Lung (tissue), 12 donors: ENCODE measurements around the gene OR52B4. TPM values are rescaled to one million over a fixed set of nuclear protein-coding genes. Genes with fewer than 3 reads are reported as not detected.
"Not testable (repeated sequence)": the region's sequence is repeated elsewhere in the genome, so short reads cannot be mapped to it uniquely, and the experiment has no call there.

Source experiments
- ATAC-seq: fragments of 200-7000 bp; cut with Tn5 transposase; one replicate; pipeline ENCODE4 v1.9.1; 2020; ENCODE audit warnings: moderate number of reproducible peaks; ENCODE audit not compliant: insufficient read depth, low FRiP score
- DNase-seq, 3 donors: peaks; one replicate each; pipeline ENCODE4 v3.0.0-alpha.2; 2013 to 2017
- H3K27ac ChIP-seq, 2 donors: one replicate each; pipeline ENCODE4 v1.5.1; 2013; ENCODE audit warnings: mild to moderate bottlenecking in 2 of 2, moderate library complexity in 2 of 2, control low read depth in 1 of 2, inconsistent platforms in 1 of 2, low read depth in 1 of 2, low read length in 1 of 2
- H3K27me3 ChIP-seq, 3 donors: one replicate each; pipeline ENCODE4 v1.5.1; 2013; ENCODE audit warnings: low read length in 2 of 3; ENCODE audit not compliant: control insufficient read depth in 3 of 3, insufficient read depth in 3 of 3
- H3K36me3 ChIP-seq, 4 donors: one replicate each; pipeline ENCODE4 v1.5.1; 2013; ENCODE audit warnings: low read length in 4 of 4, mild to moderate bottlenecking in 1 of 4, moderate library complexity in 1 of 4; ENCODE audit not compliant: control insufficient read depth in 4 of 4, insufficient read depth in 4 of 4
- H3K4me1 ChIP-seq, 5 donors: one replicate each; pipeline ENCODE4 v1.5.1; 2013; ENCODE audit warnings: low read length in 5 of 5, mild to moderate bottlenecking in 2 of 5, moderate library complexity in 1 of 5; ENCODE audit not compliant: control insufficient read depth in 5 of 5, insufficient read depth in 5 of 5
- H3K4me3 ChIP-seq: one replicate; pipeline ENCODE4 v1.5.1; 2013; ENCODE audit warnings: mild to moderate bottlenecking, control low read depth, moderate library complexity
- H3K9ac ChIP-seq, 2 donors: one replicate each; pipeline ENCODE4 v1.5.1; 2013; ENCODE audit warnings: low read length in 2 of 2, control low read depth in 1 of 2; ENCODE audit not compliant: insufficient read depth in 1 of 2
- H3K9me3 ChIP-seq, 4 donors: one replicate each; pipeline ENCODE4 v1.5.1; 2013; ENCODE audit warnings: low read length in 3 of 4, mild to moderate bottlenecking in 1 of 4, moderate library complexity in 1 of 4; ENCODE audit not compliant: control insufficient read depth in 4 of 4, insufficient read depth in 3 of 4
- WGBS, 2 donors: extraction: QIAGEN DNeasy Blood & Tissue Kit; methylation state at CpG; one replicate each; pipeline ENCODE4 v1.1.7; 2013; 5-methylcytosine and 5-hydroxymethylcytosine counted together
- polyA plus RNA-seq, 2 donors: library from polyadenylated mRNA; stranded (reverse); fragments of 200-250 nt; gene quantifications; one replicate each; pipeline ENCODE4 v1.2.1, GENCODE V29; 2013
- total RNA-seq, 2 donors: library from RNA; depleted of rRNA in 1 of 2; stranded (reverse); fragments of >200 nt in 1 of 2; gene quantifications; one replicate each; pipeline ENCODE4 v1.2.1, GENCODE V29; 2014 to 2021
- TF ChIP-seq, protein P1 (sequence below): IDR thresholded peaks from 2 replicates; pipeline ENCODE4 v1.5.1; 2012; ENCODE audit warnings: mild to moderate bottlenecking; ENCODE audit errors: control extremely low read depth, extremely low read depth
- donor health status: control.
- donor health status: control.
- donor health status: Bipolar disorder and iron deficiency.
- donor health status: healthy.
- donor health status: DM: yes; HTN: yes; CAD: no.

OR52B4 gene
- total and polyA plus RNA-seq, 4 donors: not detected

DNA sequence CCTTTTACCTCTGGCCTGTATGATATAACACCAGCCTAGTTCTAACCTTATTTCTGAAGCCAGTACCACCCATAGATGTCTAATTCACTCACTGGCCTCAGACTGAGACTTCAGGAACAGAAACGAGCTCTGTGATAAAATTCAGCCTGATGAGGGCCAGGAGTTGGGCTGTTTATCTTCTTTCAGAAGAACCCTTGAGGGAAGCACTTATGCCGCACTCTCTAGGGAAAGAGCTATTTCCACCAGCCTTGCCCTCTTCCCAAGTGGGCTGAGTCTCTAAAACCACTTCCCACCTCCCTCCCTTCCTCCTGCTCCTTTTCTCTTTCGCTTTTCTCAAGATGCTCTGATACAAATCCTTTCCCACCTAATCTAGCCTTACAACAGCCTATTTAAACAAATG lies 2.0 kb upstream of the OR52B4 start:
- H3K4me1 ChIP-seq: no peaks in the 10 kb centered on the region
- TF ChIP-seq, protein P1, sequence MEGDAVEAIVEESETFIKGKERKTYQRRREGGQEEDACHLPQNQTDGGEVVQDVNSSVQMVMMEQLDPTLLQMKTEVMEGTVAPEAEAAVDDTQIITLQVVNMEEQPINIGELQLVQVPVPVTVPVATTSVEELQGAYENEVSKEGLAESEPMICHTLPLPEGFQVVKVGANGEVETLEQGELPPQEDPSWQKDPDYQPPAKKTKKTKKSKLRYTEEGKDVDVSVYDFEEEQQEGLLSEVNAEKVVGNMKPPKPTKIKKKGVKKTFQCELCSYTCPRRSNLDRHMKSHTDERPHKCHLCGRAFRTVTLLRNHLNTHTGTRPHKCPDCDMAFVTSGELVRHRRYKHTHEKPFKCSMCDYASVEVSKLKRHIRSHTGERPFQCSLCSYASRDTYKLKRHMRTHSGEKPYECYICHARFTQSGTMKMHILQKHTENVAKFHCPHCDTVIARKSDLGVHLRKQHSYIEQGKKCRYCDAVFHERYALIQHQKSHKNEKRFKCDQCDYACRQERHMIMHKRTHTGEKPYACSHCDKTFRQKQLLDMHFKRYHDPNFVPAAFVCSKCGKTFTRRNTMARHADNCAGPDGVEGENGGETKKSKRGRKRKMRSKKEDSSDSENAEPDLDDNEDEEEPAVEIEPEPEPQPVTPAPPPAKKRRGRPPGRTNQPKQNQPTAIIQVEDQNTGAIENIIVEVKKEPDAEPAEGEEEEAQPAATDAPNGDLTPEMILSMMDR: no peak
- peaks cover 0 to 2% (median 0%) of the 10 kb centered on the region in 4 donors for H3K9me3 ChIP-seq
- no peak overlapping the region for H3K27ac ChIP-seq
- 55 to 70% methylated on average over 3 of the region's 3 CpGs for WGBS, 2 donors
- no peaks in the 10 kb centered on the region for H3K36me3 ChIP-seq
- no peak for DNase-seq
- no peak overlapping the region for H3K4me3 ChIP-seq
- ATAC-seq: no peak
- H3K9ac ChIP-seq: no peak overlapping the region
- no peaks in the 10 kb centered on the region for H3K27me3 ChIP-seq

DNA sequence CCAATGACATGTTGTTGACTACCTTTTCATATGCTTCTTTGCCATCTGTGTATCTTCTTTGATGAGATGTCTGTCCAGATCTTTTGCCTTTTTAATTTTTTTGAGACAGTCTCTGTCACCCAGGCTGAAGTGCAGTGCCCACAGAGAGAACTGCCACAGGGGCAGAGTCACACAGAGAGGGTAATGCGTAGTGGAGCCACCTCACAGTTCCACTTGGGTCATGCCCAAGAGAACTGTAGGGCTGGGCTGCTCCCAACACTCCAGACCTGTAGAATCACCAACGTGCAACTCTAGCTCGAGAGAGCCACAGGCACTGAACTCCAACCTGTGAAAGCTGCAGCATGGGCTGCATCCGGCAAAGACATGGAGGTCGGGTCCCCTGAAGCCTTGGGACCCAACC lies 20.0 kb downstream of the OR52B4 start:
- H3K4me3 ChIP-seq, DNase-seq, H3K27ac ChIP-seq, H3K9ac ChIP-seq, H3K27me3 ChIP-seq, H3K4me1 ChIP-seq, H3K36me3 ChIP-seq, H3K9me3 ChIP-seq, ATAC-seq: not testable (repeated sequence)
- WGBS, 2 donors: 92 to 93% methylated on average over 1 of the region's 5 CpGs

DNA sequence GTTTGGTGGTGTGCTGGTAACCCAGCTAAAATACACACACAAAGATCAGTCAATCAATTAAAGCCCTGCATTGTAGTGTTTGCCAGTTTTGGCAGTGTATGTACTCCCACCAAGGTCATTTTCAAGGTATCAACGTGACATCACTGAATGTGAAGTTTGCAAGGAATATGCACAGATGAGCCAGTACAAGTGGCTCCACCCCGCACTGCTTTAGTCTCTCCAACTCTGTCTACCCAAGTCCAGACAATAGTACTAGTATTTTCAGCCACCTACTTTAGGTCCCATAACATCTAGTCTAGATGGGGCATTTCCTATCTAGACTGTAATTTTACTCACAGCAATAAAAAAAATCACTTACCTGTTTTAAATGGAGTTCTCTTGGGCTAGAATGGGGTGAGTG lies 22.8 kb downstream of the OR52B4 start:
- not testable (repeated sequence) for H3K9me3 ChIP-seq, H3K27ac ChIP-seq, DNase-seq, H3K27me3 ChIP-seq, ATAC-seq, H3K4me3 ChIP-seq, H3K4me1 ChIP-seq, H3K36me3 ChIP-seq, H3K9ac ChIP-seq
- 86 to 95% methylated on average over 2 of the region's 2 CpGs for WGBS, 2 donors

DNA sequence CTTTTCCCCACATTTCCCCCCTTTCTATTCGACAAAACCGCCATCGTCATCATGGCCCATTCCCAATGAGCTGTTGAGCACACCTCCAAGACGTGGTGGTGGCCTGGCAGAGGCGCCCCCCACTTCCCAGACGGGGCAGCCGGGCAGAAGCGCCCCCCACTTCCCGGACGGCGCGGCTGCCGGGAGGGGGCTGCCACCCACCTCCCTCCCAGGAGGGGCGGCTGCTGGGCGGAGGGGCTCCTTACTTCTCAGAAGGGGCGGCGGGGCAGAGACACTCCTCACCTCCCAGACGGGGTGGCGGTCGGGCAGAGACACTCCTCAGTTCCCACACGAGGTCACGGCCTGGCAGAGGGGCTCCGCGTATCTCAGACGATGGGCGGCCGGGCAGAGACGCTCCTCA lies 33.8 kb downstream of the OR52B4 start:
- 91 to 97% methylated on average over 18 to 24 of the region's 28 CpGs for WGBS, 2 donors
- H3K9me3 ChIP-seq, H3K4me3 ChIP-seq, DNase-seq, H3K9ac ChIP-seq, ATAC-seq, H3K36me3 ChIP-seq, H3K27ac ChIP-seq, H3K4me1 ChIP-seq, H3K27me3 ChIP-seq: not testable (repeated sequence)

Other genes starting within 250 kb of the OR52B4 start
- gene TRIM21, start 25.3 kb upstream of the OR52B4 start, total RNA-seq: 10 to 100 TPM; 15.2 to 19.8 TPM
- 10 to 100 TPM; 17.8 to 32.0 TPM for gene TRIM21, start 25.3 kb upstream of the OR52B4 start, polyA plus RNA-seq
- gene OR52K2, start 80.9 kb upstream of the OR52B4 start, total RNA-seq: under 1 TPM in 1 of 2 donors, not detected in 1; 0.67 TPM
- under 1 TPM in 1 of 2 donors, not detected in 1; 0.06 TPM for gene OR52K2, start 80.9 kb upstream of the OR52B4 start, polyA plus RNA-seq
- under 1 TPM in 1 of 2 donors, not detected in 1; 0.18 TPM for gene OR52K1, start 114.3 kb upstream of the OR52B4 start, total RNA-seq
- under 1 TPM in 1 of 2 donors, not detected in 1; 0.01 TPM for gene OR52K1, start 114.3 kb upstream of the OR52B4 start, polyA plus RNA-seq
- gene OR52M1, start 176.8 kb upstream of the OR52B4 start, total RNA-seq: not detected
- not detected for gene OR52M1, start 176.8 kb upstream of the OR52B4 start, polyA plus RNA-seq
- gene OR52I2, start 213.4 kb upstream of the OR52B4 start, total RNA-seq: not detected
- not detected for gene OR52I2, start 213.4 kb upstream of the OR52B4 start, polyA plus RNA-seq
- not detected for gene OR52I1, start 225.7 kb upstream of the OR52B4 start, total RNA-seq
- gene OR52I1, start 225.7 kb upstream of the OR52B4 start, polyA plus RNA-seq: not detected
- 10 to 100 TPM; 15.0 to 18.6 TPM for gene TRIM68, start 239.8 kb upstream of the OR52B4 start, total RNA-seq
- 1 to 10 TPM; 5.6 to 7.5 TPM for gene TRIM68, start 239.8 kb upstream of the OR52B4 start, polyA plus RNA-seq